SH-SY5Y (cell line): ENCODE data around the gene EHMT1.

Experiments
- GATA2 ChIP-seq: IDR thresholded peaks from 2 replicates; pipeline ENCODE4 v1.6.1; 2011; ENCODE audit warnings: mild to moderate bottlenecking, low read depth, low read length
- GATA3 ChIP-seq: IDR thresholded peaks from 2 replicates; pipeline ENCODE4 v1.6.1; 2011; ENCODE audit warnings: low read depth, mild to moderate bottlenecking, low read length, moderate library complexity

The EHMT1 gene

GRCh38 chr9:137811283-137811870 lies 192.6 kb downstream of the EHMT1 start:
- no peak for TF ChIP-seq GATA2
- no peak for TF ChIP-seq GATA3

GRCh38 chr9:137812356-137813023 lies 193.7 kb downstream of the EHMT1 start:
- TF ChIP-seq GATA2: no peak

- TF ChIP-seq GATA2: no peak
- TF ChIP-seq GATA3: no peak
Measured at GRCh38 chr9:137813167-137813566, 194.4 kb downstream of the EHMT1 start.

GRCh38 chr9:137813651-137814415 lies 195.0 kb downstream of the EHMT1 start:
- TF ChIP-seq GATA3 (no peak), GATA2 (no peak)

GRCh38 chr9:137814436-137814835 lies 195.6 kb downstream of the EHMT1 start:
- TF ChIP-seq GATA3: no peak
- no peak for TF ChIP-seq GATA2

GRCh38 chr9:137814841-137815240 lies 196.0 kb downstream of the EHMT1 start:
- TF ChIP-seq GATA2 (no peak), GATA3 (no peak)

GRCh38 chr9:137815256-137816255 lies 196.8 kb downstream of the EHMT1 start:
- TF ChIP-seq GATA2 (no peak), GATA3 (no peak)

GRCh38 chr9:137816531-137817235 lies 197.9 kb downstream of the EHMT1 start:
- TF ChIP-seq GATA3 (no peak), GATA2 (no peak)

- TF ChIP-seq GATA3 (no peak), GATA2 (no peak)
Measured at GRCh38 chr9:137817236-137818200, 198.7 kb downstream of the EHMT1 start.

- no peak for TF ChIP-seq GATA3
- no peak for TF ChIP-seq GATA2
Measured at GRCh38 chr9:137818286-137818685, 199.5 kb downstream of the EHMT1 start.

- TF ChIP-seq GATA2: no peak
- no peak for TF ChIP-seq GATA3
Measured at GRCh38 chr9:137820161-137820855, 201.5 kb downstream of the EHMT1 start.
